Iris pigment epithelial cell (primary cell): Measurements from ENCODE around the gene NNAT.

Experiments used
- DNase-seq: peaks from one replicate; pipeline ENCODE4 v3.0.0-alpha.2; 2011; ENCODE audit warnings: low read depth

NNAT gene

GRCh38 chr20:37566590-37567330 lies 45.7 kb downstream of the NNAT start:
- no peak for DNase-seq

- DNase-seq, result no peak
Observed at GRCh38 chr20:37567331-37567665, 46.2 kb downstream of the NNAT start.

GRCh38 chr20:37567671-37568588 lies 46.9 kb downstream of the NNAT start:
- DNase-seq, result peak; percentile 12

GRCh38 chr20:37570419-37570818 lies 49.4 kb downstream of the NNAT start:
- no peak for DNase-seq

- DNase-seq, result no peak
Observed at GRCh38 chr20:37571033-37571432, 50.0 kb downstream of the NNAT start.
